Gastroesophageal sphincter (tissue), 4 donors: ENCODE measurements around the gene MRO. TPM values are rescaled to one million over a fixed set of nuclear protein-coding genes. Genes with fewer than 3 reads are reported as not detected.

Experiments used
- ATAC-seq: fragments of 150-250 bp; one replicate; pipeline ENCODE4 v1.9.1; 2016; ENCODE audit warnings: mild to moderate bottlenecking, moderate library complexity
- H3K27ac ChIP-seq, 4 donors: fragments of 200-600 bp; sonication (generic) in 3 of 4; 1 replicate in 3 of 4; 2 replicates in 1 of 4; pipeline ENCODE4 v1.5.1; 2016 to 2019
- H3K27me3 ChIP-seq: fragments of 200-600 bp; sonication (generic); one replicate; pipeline ENCODE4 v1.5.1; 2019
- H3K36me3 ChIP-seq, 2 donors: fragments of 200-600 bp; sonication (generic); one replicate each; pipeline ENCODE4 v1.5.1; 2019; ENCODE audit warnings: control low read depth in 1 of 2
- H3K4me1 ChIP-seq, 3 donors: fragments of 200-600 bp; sonication (generic); 1 replicate in 2 of 3; 2 replicates in 1 of 3; pipeline ENCODE4 v1.5.1; 2016 to 2019; ENCODE audit warnings: control low read depth in 2 of 3
- H3K4me3 ChIP-seq, 2 donors: fragments of 200-600 bp; sonication (generic); one replicate each; pipeline ENCODE4 v1.5.1; 2019; ENCODE audit warnings: mild to moderate bottlenecking in 1 of 2, moderate library complexity in 1 of 2
- H3K9me3 ChIP-seq, 3 donors: fragments of 200-600 bp; sonication (generic); one replicate each; pipeline ENCODE4 v1.5.1; 2017 to 2019; ENCODE audit warnings: control low read depth in 2 of 3
- CTCF ChIP-seq, 4 experiments: fragments of 200-600 bp in 2 of 4; fragments of 450-650 bp in 2 of 4; sonication (generic) in 1 of 4; IDR thresholded peaks; one replicate each; pipeline ENCODE4 v1.5.1; 2017 to 2019; ENCODE audit warnings: antibody characterized with exemption in 4 of 4, mild to moderate bottlenecking in 2 of 4, moderate library complexity in 2 of 4
- EP300 ChIP-seq: sonication (generic); formaldehyde crosslinking; IDR thresholded peaks from one replicate; pipeline ENCODE4 v1.6.1; 2017; ENCODE audit warnings: antibody characterized with exemption, mild to moderate bottlenecking
- POLR2A ChIP-seq, 2 donors: fragments of 450-650 bp; IDR thresholded peaks; one replicate each; pipeline ENCODE4 v1.6.1; 2017; ENCODE audit warnings: antibody characterized with exemption in 2 of 2, mild to moderate bottlenecking in 2 of 2, moderate library complexity in 1 of 2
- POLR2AphosphoS5 ChIP-seq: sonication (generic); formaldehyde crosslinking; IDR thresholded peaks from one replicate; pipeline ENCODE4 v1.6.1; 2017; ENCODE audit warnings: antibody characterized with exemption
- WGBS, 2 donors: methylation state at CpG; one replicate each; pipeline ENCODE4 v1.1.5; 2018; ENCODE audit warnings: low coverage in 1 of 2; 5-methylcytosine and 5-hydroxymethylcytosine counted together
- total RNA-seq, 4 donors: library from RNA; depleted of rRNA; stranded (reverse); fragments of >200 nt; gene quantifications; one replicate each; pipeline ENCODE4 v1.1.0, GENCODE V29; 2016

Gene MRO
- total RNA-seq, 4 donors from 2014 or later: 0.16 to 0.94 (median 0.31) TPM; not detected in 1

GRCh38 chr18:50749945-50750344 is 69.9 kb downstream of the MRO start:
- H3K27me3 ChIP-seq: no peaks in the 10 kb centered on the region
- no peaks in the 10 kb centered on the region for H3K4me1 ChIP-seq
- H3K9me3 ChIP-seq: peaks cover 0 to 12% (median 0%) of the 10 kb centered on the region in 3 donors
- ATAC-seq: no peak
- H3K36me3 ChIP-seq: no peaks in the 10 kb centered on the region
- no peak overlapping the region for H3K27ac ChIP-seq
- WGBS, 2 donors: 57 to 67% methylated on average over 2 of the region's 4 CpGs
- H3K4me3 ChIP-seq: no peak overlapping the region
- no peak for TF ChIP-seq POLR2A (IDR thresholded peaks at IDR 0.05)
- no peak for TF ChIP-seq POLR2AphosphoS5
- no peak for TF ChIP-seq EP300
- TF ChIP-seq CTCF (IDR thresholded peaks at IDR 0.05): no peak

GRCh38 chr18:50749421-50749820 is 70.4 kb downstream of the MRO start:
- H3K27ac ChIP-seq: no peak overlapping the region
- H3K36me3 ChIP-seq: no peaks in the 10 kb centered on the region
- TF ChIP-seq POLR2A (IDR thresholded peaks at IDR 0.05) (no peak), POLR2AphosphoS5 (no peak), CTCF (IDR thresholded peaks at IDR 0.05) (no peak), EP300 (no peak)
- no peak overlapping the region for H3K4me3 ChIP-seq
- no peak for ATAC-seq
- peaks cover 0 to 12% (median 0%) of the 10 kb centered on the region in 3 donors for H3K9me3 ChIP-seq
- no peaks in the 10 kb centered on the region for H3K4me1 ChIP-seq
- 65 to 92% methylated on average over 2 of the region's 5 CpGs for WGBS, 2 donors
- H3K27me3 ChIP-seq: no peaks in the 10 kb centered on the region

- Histone ChIP-seq H3K27ac (no peak overlapping the region), H3K36me3 (no peaks in the 10 kb centered on the region), H3K9me3 (peaks cover 0 to 17% (median 0%) of the 10 kb centered on the region in 3 donors), H3K27me3 (no peaks in the 10 kb centered on the region), H3K4me3 (no peak overlapping the region), H3K4me1 (no peaks in the 10 kb centered on the region)
- TF ChIP-seq POLR2A (IDR thresholded peaks at IDR 0.05) (no peak), CTCF (IDR thresholded peaks at IDR 0.05) (no peak)
- no peak for ATAC-seq
- 50 to 71% methylated on average over 3 to 8 of the region's 9 CpGs for WGBS, 2 donors
Observed at GRCh38 chr18:50748243-50749229, 71.3 kb downstream of the MRO start.

- Histone ChIP-seq H3K9me3 (peaks cover 0 to 24% (median 0%) of the 10 kb centered on the region in 3 donors), H3K4me3 (no peak overlapping the region), H3K4me1 (no peaks in the 10 kb centered on the region), H3K27me3 (no peaks in the 10 kb centered on the region), H3K36me3 (no peaks in the 10 kb centered on the region), H3K27ac (no peak overlapping the region)
- WGBS, 2 donors: 47 to 50% methylated on average over 1 of the region's 1 CpG
- no peak for ATAC-seq
- TF ChIP-seq POLR2A (IDR thresholded peaks at IDR 0.05): no peak
- no peak for TF ChIP-seq CTCF (IDR thresholded peaks at IDR 0.05)
- no peak for TF ChIP-seq EP300
- no peak for TF ChIP-seq POLR2AphosphoS5
Observed at GRCh38 chr18:50747849-50748242, 72.0 kb downstream of the MRO start.

- Histone ChIP-seq H3K36me3 (no peaks in the 10 kb centered on the region), H3K27ac (no peak overlapping the region), H3K4me3 (no peak overlapping the region), H3K9me3 (peaks cover 0 to 28% (median 0%) of the 10 kb centered on the region in 3 donors), H3K4me1 (no peaks in the 10 kb centered on the region), H3K27me3 (no peaks in the 10 kb centered on the region)
- no peak for ATAC-seq
- WGBS, 2 donors: 34 to 53% methylated on average over 4 to 5 of the region's 5 CpGs
- TF ChIP-seq POLR2AphosphoS5 (no peak), EP300 (no peak), POLR2A (IDR thresholded peaks at IDR 0.05) (no peak), CTCF (IDR thresholded peaks at IDR 0.05) (no peak)
Observed at GRCh38 chr18:50745945-50746344, 73.9 kb downstream of the MRO start.
